ENCODE results near the gene SPINK6. TPM values are rescaled to one million over a fixed set of nuclear protein-coding genes. Genes with fewer than 3 reads are reported as not detected.

Gene SPINK6
- total RNA-seq, 1 donor: not detected

GRCh38 chr5:148172377-148172776 lies 30.5 kb upstream of the SPINK6 start:
- TF ChIP-seq CTCF (IDR thresholded peaks at IDR 0.05; ENCODE audit: insufficient read depth, low read depth, low read length): no peak
- no peak overlapping the region for H3K4me3 ChIP-seq (ENCODE audit: low read depth, low read length)
- no peak for DNase-seq (ENCODE audit: low read depth)

- H3K4me3 ChIP-seq (ENCODE audit: low read depth, low read length): no peak overlapping the region
- no peak for DNase-seq (ENCODE audit: low read depth)
- no peak for TF ChIP-seq CTCF (IDR thresholded peaks at IDR 0.05; ENCODE audit: insufficient read depth, low read depth, low read length)
These were observed 26.4 kb upstream of the SPINK6 start for GRCh38 chr5:148176480-148176879.

- no peak for DNase-seq (ENCODE audit: low read depth)
- no peak overlapping the region for H3K4me3 ChIP-seq (ENCODE audit: low read depth, low read length)
- TF ChIP-seq CTCF (IDR thresholded peaks at IDR 0.05; ENCODE audit: insufficient read depth, low read depth, low read length): no peak
These were observed 25.6 kb upstream of the SPINK6 start for GRCh38 chr5:148177207-148177606.

- DNase-seq (ENCODE audit: low read depth): peak; percentile 68
- TF ChIP-seq CTCF (IDR thresholded peaks at IDR 0.05; ENCODE audit: insufficient read depth, low read depth, low read length): peak; percentile 70
- no peak overlapping the region for H3K4me3 ChIP-seq (ENCODE audit: low read depth, low read length)
These were observed 23.5 kb upstream of the SPINK6 start for GRCh38 chr5:148179234-148179824.

GRCh38 chr5:148186248-148187003 lies 16.4 kb upstream of the SPINK6 start:
- peak; percentile 34 for DNase-seq (ENCODE audit: low read depth)
- no peak overlapping the region for H3K4me3 ChIP-seq (ENCODE audit: low read depth, low read length)
- no peak for TF ChIP-seq CTCF (IDR thresholded peaks at IDR 0.05; ENCODE audit: insufficient read depth, low read depth, low read length)

GRCh38 chr5:148191010-148191409 lies 11.8 kb upstream of the SPINK6 start:
- TF ChIP-seq CTCF (IDR thresholded peaks at IDR 0.05; ENCODE audit: insufficient read depth, low read depth, low read length): no peak
- H3K4me3 ChIP-seq (ENCODE audit: low read depth, low read length): no peak overlapping the region
- DNase-seq (ENCODE audit: low read depth): no peak

Measured in fibroblast of villous mesenchyme (primary cell).